HG03342 (cell line): ENCODE results near the gene FAIM.
"Not testable (repeated sequence)": the region's sequence is repeated elsewhere in the genome, so short reads cannot be mapped to it uniquely, and the experiment has no call there.

ENCODE experiments used
- ATAC-seq: cut with Tn5 transposase; IDR thresholded peaks from one replicate; pipeline ENCODE4 v1.9.1; 2021; ENCODE audit warnings: mild to moderate bottlenecking, moderate library complexity; ENCODE audit not compliant: unreplicated experiment

FAIM gene

GRCh38 chr3:138675393-138675792 is 66.8 kb downstream of the FAIM start:
- no peak for ATAC-seq

- no peak for ATAC-seq
Measured at GRCh38 chr3:138678086-138678485, 69.5 kb downstream of the FAIM start.

GRCh38 chr3:138678874-138679392 is 70.4 kb downstream of the FAIM start:
- ATAC-seq: no peak

DNA sequence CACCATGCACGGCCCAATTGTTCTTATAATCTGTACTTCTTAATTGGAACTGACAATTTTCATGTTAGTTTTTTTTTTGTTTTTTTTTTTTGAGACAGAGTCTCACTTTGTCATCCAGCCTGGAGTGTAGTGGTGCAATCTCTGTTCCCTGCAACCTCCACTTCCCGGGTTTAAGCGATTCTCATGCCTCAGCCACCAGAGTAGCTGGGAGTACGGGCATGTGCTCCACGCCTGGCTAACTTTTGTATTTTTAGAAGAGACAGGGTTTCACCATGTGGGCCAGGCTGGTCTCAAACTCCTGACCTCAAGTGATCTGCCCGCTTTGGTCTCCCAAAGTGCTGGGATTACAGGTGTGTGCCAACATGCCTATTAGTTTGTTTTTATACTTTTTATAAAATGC is 72.4 kb downstream of the FAIM start:
- ATAC-seq: not testable (repeated sequence)

DNA sequence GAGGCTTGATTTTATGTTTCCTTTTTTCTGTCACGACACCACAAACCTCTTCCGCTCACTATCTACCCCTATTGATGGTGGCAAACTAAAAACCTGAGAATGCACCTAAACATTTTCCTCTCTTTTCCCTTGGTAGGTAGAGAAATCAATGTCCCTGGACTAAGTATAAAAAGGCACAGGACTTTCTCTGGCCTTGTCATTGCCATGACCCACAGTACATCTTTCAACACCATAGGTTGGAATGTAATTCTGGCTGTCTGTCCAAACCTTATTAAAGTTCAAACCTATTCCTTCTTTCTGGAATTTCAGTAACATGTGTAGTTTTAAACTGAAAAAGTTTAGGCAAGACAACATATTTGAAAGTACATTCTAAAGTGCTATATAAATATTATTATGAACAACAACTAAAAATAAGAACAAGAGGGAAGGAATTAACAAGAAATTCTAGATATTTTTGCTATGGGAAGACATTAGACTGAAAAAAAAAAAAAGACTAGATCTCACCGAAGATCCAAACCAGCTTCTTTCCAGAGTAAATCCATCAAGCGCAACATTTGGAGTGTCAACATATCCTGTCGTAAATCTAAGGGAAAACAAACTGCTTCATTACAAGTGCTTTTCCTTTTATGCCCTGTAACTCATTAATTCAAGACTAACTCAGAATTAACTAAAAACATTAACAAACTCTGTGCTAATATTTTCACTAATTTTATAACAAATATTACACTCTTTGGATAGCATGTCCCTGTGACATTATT is 73.1 kb downstream of the FAIM start:
- no peak for ATAC-seq

- ATAC-seq: no peak
Measured at GRCh38 chr3:138682648-138683047, 74.1 kb downstream of the FAIM start.
